ENCODE data around the gene ATP13A2.
"Not testable (repeated sequence)": the region's sequence is repeated elsewhere in the genome, so short reads cannot be mapped to it uniquely, and the experiment has no call there.

Gene ATP13A2

GRCh38 chr1:16952376-16952775 lies 59.4 kb downstream of the ATP13A2 start:
- not testable (repeated sequence) for DNase-seq

DNA sequence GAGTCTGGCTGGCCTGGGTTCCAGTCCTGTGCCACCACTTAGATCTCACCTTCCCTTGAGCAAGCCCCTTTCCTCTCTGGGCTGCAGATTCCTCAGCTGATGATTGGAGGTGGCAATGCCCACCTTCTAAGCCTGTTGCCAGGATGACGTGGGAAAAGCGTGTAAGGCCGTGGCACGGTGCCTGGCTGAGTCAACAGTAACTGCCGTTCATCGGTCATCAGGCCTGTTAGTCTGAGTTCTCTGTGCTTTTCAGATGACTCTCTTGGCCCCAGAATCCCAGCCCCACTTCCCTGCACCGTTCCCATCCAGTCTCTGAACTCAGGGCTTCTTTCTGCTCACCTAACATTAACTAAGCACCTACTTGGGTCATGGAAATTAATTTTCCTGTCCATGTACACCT lies 62.7 kb downstream of the ATP13A2 start:
- not testable (repeated sequence) for DNase-seq

DNA sequence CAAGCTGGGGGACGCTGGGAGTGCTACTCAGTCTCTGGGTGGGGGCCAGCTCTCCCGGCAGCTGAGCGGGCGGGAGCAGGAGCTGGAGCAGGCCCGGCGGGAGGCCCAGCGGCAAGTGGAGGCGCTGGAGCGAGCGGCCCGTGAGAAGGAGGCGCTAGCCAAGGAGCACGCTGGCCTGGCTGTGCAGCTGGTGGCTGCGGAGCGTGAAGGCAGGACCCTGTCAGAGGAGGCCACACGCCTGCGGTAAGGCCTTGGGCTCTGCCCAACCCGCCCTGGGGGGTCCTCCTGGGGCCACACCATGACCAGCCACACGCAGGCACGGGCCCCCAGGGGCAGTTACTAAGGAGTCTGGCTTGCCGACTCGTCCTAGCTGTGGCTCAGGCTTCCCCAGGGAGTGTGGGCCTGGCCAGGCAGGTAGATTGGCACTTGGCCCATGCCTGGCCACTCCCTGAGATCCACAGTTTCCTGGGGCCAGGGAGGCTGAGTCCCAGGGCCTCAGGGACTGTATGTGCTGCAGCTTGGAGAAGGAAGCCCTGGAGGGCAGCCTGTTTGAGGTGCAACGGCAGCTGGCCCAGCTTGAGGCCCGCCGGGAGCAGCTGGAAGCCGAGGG lies 63.3 kb downstream of the ATP13A2 start:
- DNase-seq = not testable (repeated sequence)

DNA sequence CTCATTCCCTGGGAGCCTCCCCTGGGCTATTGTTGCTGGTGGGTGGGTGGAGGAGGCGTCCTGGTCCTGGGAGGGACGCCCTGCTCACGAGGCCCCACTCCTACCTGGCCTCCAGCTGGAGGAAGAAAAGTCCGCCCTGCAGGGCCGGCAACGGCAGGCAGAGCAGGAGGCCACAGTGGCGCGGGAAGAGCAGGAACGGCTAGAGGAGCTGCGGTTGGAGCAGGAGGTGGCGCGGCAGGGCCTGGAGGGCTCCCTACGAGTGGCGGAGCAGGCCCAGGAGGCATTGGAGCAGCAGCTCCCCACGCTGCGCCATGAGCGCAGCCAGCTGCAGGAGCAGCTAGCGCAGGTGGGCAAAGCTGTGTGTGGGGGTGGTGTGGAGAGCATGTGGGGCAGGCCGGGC lies 65.1 kb downstream of the ATP13A2 start:
- no peak for DNase-seq

DNA sequence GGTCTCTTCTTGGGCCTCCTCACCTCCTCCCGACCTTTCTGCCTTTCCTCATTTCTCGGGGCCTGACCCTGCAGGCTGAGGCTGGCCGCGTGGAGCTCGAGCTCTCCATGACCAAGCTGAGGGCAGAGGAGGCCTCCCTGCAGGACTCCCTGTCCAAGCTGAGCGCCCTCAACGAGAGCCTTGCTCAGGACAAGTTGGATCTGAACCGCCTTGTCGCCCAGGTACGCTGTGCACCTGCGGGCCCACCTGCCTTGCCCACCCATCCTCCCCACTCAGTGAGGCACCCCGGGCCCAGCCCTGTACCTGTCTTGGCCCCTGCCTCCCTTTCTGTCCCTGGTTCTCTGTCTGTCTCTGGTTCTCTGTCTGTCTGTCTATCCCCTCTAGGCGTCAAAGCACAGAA lies 65.5 kb downstream of the ATP13A2 start:
- DNase-seq = not testable (repeated sequence)

GRCh38 chr1:16945512-16945911 lies 66.2 kb downstream of the ATP13A2 start:
- DNase-seq = not testable (repeated sequence)

GRCh38 chr1:16944038-16944437 lies 67.7 kb downstream of the ATP13A2 start:
- no peak for DNase-seq

DNA sequence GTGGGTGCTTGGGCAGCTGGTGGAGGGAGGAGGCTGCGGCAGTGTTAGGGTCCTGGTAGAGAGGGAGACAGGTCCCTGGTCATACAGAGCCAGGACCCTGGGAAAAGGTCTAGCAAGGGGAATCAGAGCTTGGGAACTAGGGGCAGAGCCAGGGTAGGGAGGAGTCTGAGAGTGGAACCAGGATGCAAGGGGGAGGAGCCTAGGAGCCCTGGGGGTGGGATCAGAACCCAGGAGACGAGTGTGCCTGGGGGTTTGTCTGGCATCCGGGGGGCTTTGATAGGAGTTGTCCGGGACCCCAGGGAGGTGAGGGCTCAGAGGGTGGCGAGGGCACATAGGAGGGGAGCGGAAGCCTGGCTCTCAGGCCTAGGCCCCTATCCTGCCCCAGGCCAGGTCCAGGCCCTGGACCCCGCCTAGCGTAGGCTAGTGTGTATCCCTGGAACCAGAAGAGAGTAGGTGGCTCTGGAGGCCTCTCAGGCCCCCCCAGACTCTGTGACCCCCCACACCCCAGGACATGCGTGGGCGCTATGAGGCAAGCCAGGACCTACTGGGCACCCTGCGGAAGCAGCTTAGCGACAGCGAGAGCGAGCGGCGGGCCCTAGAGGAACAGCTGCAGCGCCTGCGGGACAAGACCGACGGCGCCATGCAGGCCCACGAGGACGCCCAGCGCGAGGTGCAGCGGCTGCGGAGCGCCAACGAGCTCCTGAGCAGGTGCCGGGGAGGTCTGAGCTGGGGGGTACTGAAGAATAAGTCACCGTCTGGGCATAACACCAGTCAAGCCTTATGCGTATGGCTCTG lies 72.1 kb downstream of the ATP13A2 start:
- not testable (repeated sequence) for DNase-seq

DNA sequence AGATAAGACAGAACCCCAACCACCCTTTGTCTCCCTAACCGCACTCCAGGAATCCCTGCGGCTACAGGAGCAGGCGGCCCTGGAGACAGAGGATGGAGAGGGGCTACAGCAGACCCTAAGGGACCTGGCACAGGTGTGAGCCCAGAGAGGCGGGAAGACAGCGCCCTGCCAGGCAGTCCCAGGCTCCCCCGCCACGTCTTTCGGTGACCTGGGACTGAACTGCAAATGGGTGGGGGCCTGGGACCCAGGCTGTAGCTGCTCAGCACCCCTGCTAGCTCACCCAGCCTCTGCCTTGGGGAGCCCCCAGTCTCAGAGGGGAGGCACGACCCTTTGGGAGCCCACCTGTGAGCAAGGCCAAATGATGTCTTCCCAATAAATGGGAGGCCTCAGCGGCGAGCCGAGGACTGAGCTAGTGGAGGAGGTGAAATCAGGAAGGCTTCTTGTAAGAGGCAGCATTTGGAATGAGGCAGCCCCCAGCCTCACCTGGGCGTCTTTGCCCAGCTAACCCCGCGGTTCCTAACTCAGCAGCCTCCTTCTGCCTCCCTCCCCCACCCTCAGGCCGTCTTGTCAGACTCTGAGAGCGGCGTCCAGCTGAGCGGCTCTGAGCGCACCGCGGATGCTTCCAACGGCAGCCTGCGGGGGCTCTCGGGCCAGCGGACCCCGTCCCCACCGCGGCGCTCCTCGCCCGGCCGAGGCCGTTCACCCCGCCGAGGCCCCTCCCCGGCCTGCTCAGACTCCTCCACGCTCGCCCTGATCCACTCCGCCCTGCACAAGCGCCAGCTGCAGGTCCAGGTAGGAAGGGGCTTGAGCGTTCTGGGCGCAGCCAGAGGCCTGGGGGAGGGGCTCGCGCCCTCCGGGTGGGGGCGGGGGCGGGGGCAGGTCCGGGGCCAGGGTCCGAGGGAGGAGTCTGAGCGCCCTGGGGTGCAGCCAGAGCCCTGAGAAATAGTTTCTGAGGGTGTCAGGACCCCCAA lies 73.1 kb downstream of the ATP13A2 start:
- no peak for DNase-seq

DNA sequence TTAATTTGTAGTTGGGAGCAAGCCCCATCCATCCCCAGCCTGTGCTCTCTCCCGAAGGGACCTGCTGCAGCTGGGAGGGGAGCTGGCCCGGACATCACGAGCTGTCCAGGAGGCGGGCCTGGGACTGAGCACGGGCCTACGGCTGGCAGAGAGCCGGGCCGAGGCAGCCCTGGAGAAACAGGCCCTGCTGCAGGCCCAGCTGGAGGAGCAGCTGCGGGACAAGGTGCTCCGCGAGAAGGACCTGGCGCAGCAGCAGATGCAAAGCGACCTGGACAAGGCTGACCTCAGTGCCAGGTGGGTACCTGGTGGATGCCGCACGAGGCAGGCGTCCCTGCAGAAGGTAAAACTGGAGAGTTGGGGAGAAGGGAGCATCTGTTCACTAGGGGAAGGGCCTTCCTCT lies 75.1 kb downstream of the ATP13A2 start:
- DNase-seq = not testable (repeated sequence)
